ENCODE results near the gene ATP2B2. TPM values are rescaled to one million over a fixed set of nuclear protein-coding genes. Genes with fewer than 3 reads are reported as not detected.

ATP2B2 gene
- total and polyA plus RNA-seq, 7 donors: 0.08 to 6.5 (median 0.77) TPM

DNA sequence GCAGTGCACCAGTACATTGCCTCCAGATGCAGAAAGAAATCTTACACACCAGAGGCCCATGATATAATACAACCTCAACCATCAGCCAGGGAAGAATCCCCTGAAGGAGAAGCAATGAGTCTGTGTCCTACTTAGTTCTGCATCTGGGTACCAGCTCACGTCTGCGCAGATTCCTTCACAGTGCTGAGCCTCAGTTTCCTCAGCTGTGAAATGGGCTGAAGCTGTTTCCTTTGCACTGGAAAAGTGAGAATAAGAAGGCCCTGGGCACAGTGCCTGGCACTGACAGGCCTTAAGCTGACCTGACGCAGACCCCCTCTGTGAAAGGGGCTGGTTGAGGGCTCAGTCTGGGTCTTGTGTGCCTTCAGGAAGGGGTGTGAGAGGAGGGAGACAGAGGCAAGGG lies 20.7 kb downstream of the ATP2B2 start:
- TF ChIP-seq, protein P1, sequence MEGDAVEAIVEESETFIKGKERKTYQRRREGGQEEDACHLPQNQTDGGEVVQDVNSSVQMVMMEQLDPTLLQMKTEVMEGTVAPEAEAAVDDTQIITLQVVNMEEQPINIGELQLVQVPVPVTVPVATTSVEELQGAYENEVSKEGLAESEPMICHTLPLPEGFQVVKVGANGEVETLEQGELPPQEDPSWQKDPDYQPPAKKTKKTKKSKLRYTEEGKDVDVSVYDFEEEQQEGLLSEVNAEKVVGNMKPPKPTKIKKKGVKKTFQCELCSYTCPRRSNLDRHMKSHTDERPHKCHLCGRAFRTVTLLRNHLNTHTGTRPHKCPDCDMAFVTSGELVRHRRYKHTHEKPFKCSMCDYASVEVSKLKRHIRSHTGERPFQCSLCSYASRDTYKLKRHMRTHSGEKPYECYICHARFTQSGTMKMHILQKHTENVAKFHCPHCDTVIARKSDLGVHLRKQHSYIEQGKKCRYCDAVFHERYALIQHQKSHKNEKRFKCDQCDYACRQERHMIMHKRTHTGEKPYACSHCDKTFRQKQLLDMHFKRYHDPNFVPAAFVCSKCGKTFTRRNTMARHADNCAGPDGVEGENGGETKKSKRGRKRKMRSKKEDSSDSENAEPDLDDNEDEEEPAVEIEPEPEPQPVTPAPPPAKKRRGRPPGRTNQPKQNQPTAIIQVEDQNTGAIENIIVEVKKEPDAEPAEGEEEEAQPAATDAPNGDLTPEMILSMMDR (IDR thresholded peaks at IDR 0.05): no peak
- no peak for ATAC-seq
- no peak overlapping the region for H3K27ac ChIP-seq
- no peaks in the 10 kb centered on the region for H3K4me1 ChIP-seq
- H3K9me3 ChIP-seq: no peaks in the 10 kb centered on the region
- 88 to 97% (median 94%) methylated on average over 3 of the region's 3 CpGs for WGBS, 3 donors
- intact Hi-C loops (cut with DNase I): no loop called here
- no peaks in the 10 kb centered on the region for H3K27me3 ChIP-seq (ENCODE audit: insufficient read depth in 3 of 3, low read length in 2 of 3)
- DNase-seq: peak in 1 of 2 donors; percentile 28
- no peaks in the 10 kb centered on the region for H3K36me3 ChIP-seq (ENCODE audit: insufficient read depth in 1 of 2, low read depth in 1 of 2)
- H3K4me3 ChIP-seq: no peak overlapping the region

DNA sequence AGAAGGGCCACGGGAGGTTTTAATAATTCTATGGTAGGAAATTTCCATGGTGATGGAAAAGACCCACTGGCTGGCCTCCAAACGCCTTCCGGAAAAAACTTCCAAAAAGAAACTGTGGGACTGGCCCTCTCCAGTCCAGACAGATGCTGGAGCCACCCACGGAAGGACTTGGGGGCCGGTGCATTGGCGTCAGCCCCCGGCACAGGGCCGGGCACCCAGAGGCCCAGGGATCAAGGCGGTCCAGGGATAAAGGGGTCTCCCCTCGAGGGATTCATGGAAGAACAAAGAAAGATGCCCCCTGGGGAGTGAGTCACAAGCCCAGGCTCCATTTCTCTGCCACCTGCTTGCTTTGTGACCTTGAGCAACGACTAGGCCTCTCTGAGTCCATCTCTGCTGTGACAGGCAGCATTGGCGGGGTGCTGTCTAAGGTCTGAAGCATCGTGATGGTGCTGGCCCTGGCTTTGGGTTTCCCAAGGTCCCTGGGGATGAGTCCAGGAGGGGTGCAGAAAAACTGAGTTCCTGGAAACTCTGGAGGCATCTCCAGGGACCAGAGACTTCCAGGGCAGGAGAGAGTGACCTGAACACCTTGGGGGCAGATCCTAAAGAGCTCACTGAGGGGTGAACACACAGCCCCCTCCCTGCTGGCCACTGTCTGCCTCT lies 21.6 kb downstream of the ATP2B2 start:
- intact Hi-C loops (cut with DNase I): no loop called here
- no peaks in the 10 kb centered on the region for H3K36me3 ChIP-seq (ENCODE audit: insufficient read depth in 1 of 2, low read depth in 1 of 2)
- no peaks in the 10 kb centered on the region for H3K9me3 ChIP-seq
- no peak overlapping the region for H3K4me3 ChIP-seq
- no peak overlapping the region for H3K27ac ChIP-seq
- no peak for ATAC-seq
- no peaks in the 10 kb centered on the region for H3K27me3 ChIP-seq (ENCODE audit: insufficient read depth in 3 of 3, low read length in 2 of 3)
- WGBS, 3 donors: 51 to 61% (median 52%) methylated on average over 13 of the region's 13 CpGs
- TF ChIP-seq, protein P1 (IDR thresholded peaks at IDR 0.05): no peak
- peak in 1 of 2 donors; percentile 19 for DNase-seq
- H3K4me1 ChIP-seq: no peaks in the 10 kb centered on the region

DNA sequence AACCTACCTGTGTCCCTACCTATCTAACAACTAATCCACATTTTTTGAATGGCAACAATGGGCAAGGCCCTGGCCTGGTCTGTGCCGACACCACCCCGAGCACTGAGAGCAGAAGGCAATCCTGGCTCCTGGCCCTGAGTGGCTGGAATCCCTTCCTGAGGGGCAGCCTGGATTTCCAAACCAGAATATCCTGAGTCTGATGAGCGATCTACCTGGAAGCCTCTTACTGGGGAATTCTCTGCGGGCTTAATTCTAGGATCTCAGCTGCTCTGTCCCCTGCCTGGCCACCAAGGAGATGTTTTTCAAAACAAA lies 22.1 kb downstream of the ATP2B2 start:
- intact Hi-C loops (cut with DNase I): no loop called here
- TF ChIP-seq, protein P1 (IDR thresholded peaks at IDR 0.05): no peak
- DNase-seq (peak in 1 of 2 donors; percentile 16), ATAC-seq (no peak)
- no peak overlapping the region for H3K27ac ChIP-seq
- 59 to 65% (median 62%) methylated on average over 4 of the region's 4 CpGs for WGBS, 3 donors
- no peaks in the 10 kb centered on the region for H3K9me3 ChIP-seq
- no peaks in the 10 kb centered on the region for H3K36me3 ChIP-seq (ENCODE audit: insufficient read depth in 1 of 2, low read depth in 1 of 2)
- no peak overlapping the region for H3K4me3 ChIP-seq
- no peaks in the 10 kb centered on the region for H3K27me3 ChIP-seq (ENCODE audit: insufficient read depth in 3 of 3, low read length in 2 of 3)
- H3K4me1 ChIP-seq: no peaks in the 10 kb centered on the region

DNA sequence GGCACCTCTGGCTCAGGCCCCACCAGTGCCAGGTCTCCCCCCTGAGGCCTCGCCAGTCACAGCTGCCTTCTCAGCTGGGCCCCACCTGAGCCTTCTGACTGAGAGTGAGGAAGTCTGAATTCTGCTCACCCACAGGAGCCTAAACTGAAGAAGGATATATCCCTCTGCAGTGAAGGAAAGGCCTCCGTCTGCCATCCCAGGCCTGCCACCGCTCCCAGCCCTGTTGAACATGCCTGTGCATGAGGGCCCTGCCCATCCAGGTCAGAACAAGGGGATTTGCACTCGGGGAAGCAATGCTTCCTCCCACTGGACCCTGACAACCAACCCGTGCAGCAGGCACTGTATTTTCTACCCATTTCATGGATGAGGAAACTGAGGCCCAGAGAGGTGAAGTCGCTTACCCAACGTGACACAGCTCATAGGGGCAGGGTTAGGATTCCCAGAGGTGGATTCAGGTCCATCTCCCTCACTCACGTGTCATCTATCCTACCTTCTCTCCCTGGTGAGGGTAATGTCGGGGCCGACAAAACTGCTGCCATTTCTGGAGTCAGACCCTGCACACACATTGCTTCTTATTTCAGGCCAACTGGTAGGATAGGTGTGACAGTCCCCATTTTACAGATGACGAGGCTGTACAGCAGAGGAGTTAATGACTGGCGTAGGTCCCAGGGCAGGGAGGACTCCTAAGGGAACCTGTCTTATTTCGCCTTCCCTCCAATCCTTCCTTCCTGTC lies 22.6 kb downstream of the ATP2B2 start:
- DNase-seq (no peak), ATAC-seq (no peak)
- H3K4me1 ChIP-seq: no peaks in the 10 kb centered on the region
- H3K27ac ChIP-seq: no peak overlapping the region
- no peaks in the 10 kb centered on the region for H3K36me3 ChIP-seq (ENCODE audit: insufficient read depth in 1 of 2, low read depth in 1 of 2)
- no peaks in the 10 kb centered on the region for H3K9me3 ChIP-seq
- no peak overlapping the region for H3K4me3 ChIP-seq
- no peaks in the 10 kb centered on the region for H3K27me3 ChIP-seq (ENCODE audit: insufficient read depth in 3 of 3, low read length in 2 of 3)
- WGBS, 3 donors: 88 to 93% (median 91%) methylated on average over 13 of the region's 13 CpGs
- intact Hi-C loops (cut with DNase I): no loop called here
- TF ChIP-seq, protein P1 (IDR thresholded peaks at IDR 0.05): no peak

Data from psoas muscle (tissue), 8 donors.